ENCODE results near the gene SLC25A39. TPM values are rescaled to one million over a fixed set of nuclear protein-coding genes. Genes with fewer than 3 reads are reported as not detected.

The SLC25A39 gene
- total RNA-seq, 1 donor from 2014 or later = 88.8 TPM

DNA sequence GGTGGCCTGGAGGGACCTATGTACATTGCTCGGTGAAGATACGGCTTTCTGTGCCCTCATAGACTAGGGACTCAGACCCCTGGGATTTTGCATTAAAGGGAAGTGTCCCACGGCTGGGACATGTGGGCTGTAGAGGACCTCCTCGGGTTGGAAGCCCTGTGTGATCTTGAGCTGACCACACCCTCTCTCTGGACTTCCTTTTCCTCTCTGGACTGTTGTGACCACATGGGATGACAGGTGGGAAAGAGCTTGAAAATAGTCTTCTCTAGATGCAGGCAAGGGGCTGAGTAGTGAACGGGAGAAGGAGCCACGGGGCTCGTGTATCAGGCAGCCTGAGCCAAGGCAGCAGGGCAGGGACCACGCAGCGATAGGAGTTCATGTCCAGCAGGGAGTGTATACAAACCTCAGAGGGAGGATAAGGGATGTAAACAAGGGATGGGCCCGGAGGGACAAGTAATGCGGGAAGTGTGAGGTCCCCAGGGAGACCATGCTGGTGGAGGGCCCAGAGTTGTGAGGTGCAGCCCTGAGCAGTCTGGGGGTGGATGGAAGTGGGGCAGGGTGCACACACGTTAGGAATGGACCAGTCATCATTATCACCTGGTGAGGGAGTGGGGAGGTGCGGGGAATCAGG is 52.2 kb downstream of the SLC25A39 start:
- no peak for DNase-seq

Other genes with a start within 250 kb of the SLC25A39 start
- 50.3 and 52.1 TPM in 2 replicates for gene HDAC5, start 201.2 kb downstream of the SLC25A39 start, total RNA-seq
- gene HROB, start 182.9 kb downstream of the SLC25A39 start, total RNA-seq = 1.2 and 2.9 TPM in 2 replicates
- gene ASB16, start 154.1 kb downstream of the SLC25A39 start, total RNA-seq = 0.17 TPM in 1 of 2 replicates, not detected in the other
- gene TMUB2, start 137.9 kb downstream of the SLC25A39 start, total RNA-seq = 37.0 and 40.2 TPM in 2 replicates
- gene ATXN7L3, start 124.9 kb downstream of the SLC25A39 start, total RNA-seq = 51.1 and 67.7 TPM in 2 replicates
- gene UBTF, start 105.1 kb downstream of the SLC25A39 start, total RNA-seq = 59.2 and 68.4 TPM in 2 replicates
- not detected in 2 replicates for gene SLC4A1, start 56.7 kb downstream of the SLC25A39 start, total RNA-seq
- under 0.01 TPM in 1 of 2 replicates, not detected in the other for gene RUNDC3A, start 16.2 kb downstream of the SLC25A39 start, total RNA-seq
- 543 and 963 TPM in 2 replicates for gene GRN, start 20.5 kb upstream of the SLC25A39 start, total RNA-seq
- gene FAM171A2, start 39.0 kb upstream of the SLC25A39 start, total RNA-seq = 7.0 and 9.7 TPM in 2 replicates
- gene ITGA2B, start 64.8 kb upstream of the SLC25A39 start, total RNA-seq = 0.19 and 1.0 TPM in 2 replicates
- 17.0 and 20.7 TPM in 2 replicates for gene GPATCH8, start 178.6 kb upstream of the SLC25A39 start, total RNA-seq
- gene FZD2, start 232.7 kb upstream of the SLC25A39 start, total RNA-seq = 0.68 and 1.0 TPM in 2 replicates

Measured in dermis blood vessel endothelial cell (primary cell).